WTC11 (cell line): ENCODE results near the gene FBXO22. TPM values are rescaled to one million over a fixed set of nuclear protein-coding genes. Genes with fewer than 3 reads are reported as not detected.

Experiments used
- ATAC-seq: fragments of 200-7000 bp; cut with Tn5 transposase; 2 replicates; pipeline ENCODE4 v1.10.0; 2021; ENCODE audit warnings: mild to moderate bottlenecking, moderate library complexity
- CTCF ChIA-PET: fragments of 300-600 bp; sonication (Branson Sonifier 250); formaldehyde crosslinking; loops from one replicate; lab custom pipeline; 2021; ENCODE audit warnings: antibody characterized with exemption; lab: Charles Lee
- POLR2A ChIA-PET: fragments of 350-600 bp; sonication (Branson Sonifier 250); formaldehyde crosslinking; loops from one replicate; lab custom pipeline; 2021; ENCODE audit warnings: antibody characterized with exemption; lab: Charles Lee
- DNase-seq: peaks from one replicate; pipeline ENCODE4 v3.0.0; 2021; ENCODE audit warnings: low spot score
- H3K27ac Mint-ChIP-seq: 2 replicates; pipeline ENCODE4 v1.8.0; 2021; ENCODE audit warnings: mixed read lengths
- H3K27me3 Mint-ChIP-seq: 2 replicates; pipeline ENCODE4 v1.8.0; 2021; ENCODE audit warnings: low read depth, mild to moderate bottlenecking, moderate library complexity, mixed read lengths
- H3K36me3 Mint-ChIP-seq: 2 replicates; pipeline ENCODE4 v1.8.0; 2021; ENCODE audit warnings: mixed read lengths
- H3K4me1 Mint-ChIP-seq: 2 replicates; pipeline ENCODE4 v1.8.0; 2022; ENCODE audit warnings: mixed read lengths
- H3K4me3 Mint-ChIP-seq: 2 replicates; pipeline ENCODE4 v1.8.0; 2021; ENCODE audit warnings: mild to moderate bottlenecking, moderate library complexity, mixed read lengths
- H3K9me3 Mint-ChIP-seq: 2 replicates; pipeline ENCODE4 v1.8.0; 2021; ENCODE audit warnings: mixed read lengths
- ARID4B ChIP-seq: sonication (generic); formaldehyde crosslinking; IDR thresholded peaks from 2 replicates; pipeline ENCODE4 v1.8.0; 2023; ENCODE audit warnings: missing genetic modification reagents, mild to moderate bottlenecking, borderline replicate concordance
- ATF1 ChIP-seq: sonication (generic); formaldehyde crosslinking; IDR thresholded peaks from 2 replicates; pipeline ENCODE4 v1.8.1; 2023; ENCODE audit warnings: mild to moderate bottlenecking, moderate library complexity, missing genetic modification reagents
- CREB1 ChIP-seq: sonication (generic); formaldehyde crosslinking; IDR thresholded peaks from 2 replicates; pipeline ENCODE4 v1.8.0; 2023; ENCODE audit warnings: mild to moderate bottlenecking, missing genetic modification reagents
- CREM ChIP-seq: sonication (generic); formaldehyde crosslinking; IDR thresholded peaks from 2 replicates; pipeline ENCODE4 v1.8.1; 2022; ENCODE audit warnings: mild to moderate bottlenecking, missing genetic modification reagents, moderate library complexity
- EMX1 ChIP-seq: fragments of 250-450 bp; sonication (Bioruptor Pico); IDR thresholded peaks from 2 replicates; pipeline ENCODE4 v1.8.0; 2021; ENCODE audit warnings: mild to moderate bottlenecking
- ERG ChIP-seq: fragments of 250-450 bp; sonication (Bioruptor Pico); IDR thresholded peaks from 2 replicates; pipeline ENCODE4 v1.8.0; 2021; ENCODE audit warnings: mild to moderate bottlenecking
- ESRRA ChIP-seq: sonication (generic); formaldehyde crosslinking; IDR thresholded peaks from 2 replicates; pipeline ENCODE4 v1.8.1; 2022; ENCODE audit warnings: mild to moderate bottlenecking, missing genetic modification reagents, borderline replicate concordance
- KAT7 ChIP-seq: sonication (generic); formaldehyde crosslinking; IDR thresholded peaks from 2 replicates; pipeline ENCODE4 v1.8.1; 2023; ENCODE audit warnings: missing genetic modification reagents, mild to moderate bottlenecking, borderline replicate concordance
- OVOL2 ChIP-seq: fragments of 250-450 bp; sonication (Bioruptor Pico); IDR thresholded peaks from 2 replicates; pipeline ENCODE4 v1.9.0; 2021; ENCODE audit warnings: mild to moderate bottlenecking, borderline replicate concordance
- RELA ChIP-seq: sonication (generic); formaldehyde crosslinking; IDR thresholded peaks from 2 replicates; pipeline ENCODE4 v1.8.1; 2022; ENCODE audit warnings: missing genetic modification reagents, mild to moderate bottlenecking, borderline replicate concordance
- SMAD4 ChIP-seq: sonication (generic); formaldehyde crosslinking; IDR thresholded peaks from 2 replicates; pipeline ENCODE4 v1.8.0; 2022; ENCODE audit warnings: mild to moderate bottlenecking, missing genetic modification reagents
- TP53 ChIP-seq: sonication (generic); formaldehyde crosslinking; IDR thresholded peaks from 2 replicates; pipeline ENCODE4 v1.8.1; 2023; ENCODE audit warnings: mild to moderate bottlenecking, missing genetic modification reagents
- ZBTB21 ChIP-seq: sonication (generic); formaldehyde crosslinking; IDR thresholded peaks from 2 replicates; pipeline ENCODE4 v1.8.1; 2023; ENCODE audit warnings: mild to moderate bottlenecking, missing genetic modification reagents, borderline replicate concordance
- ZNF121 ChIP-seq: sonication (generic); formaldehyde crosslinking; IDR thresholded peaks from 2 replicates; pipeline ENCODE4 v1.8.0; 2023; ENCODE audit warnings: missing genetic modification reagents
- ZNF232 ChIP-seq: sonication (generic); formaldehyde crosslinking; IDR thresholded peaks from 2 replicates; pipeline ENCODE4 v1.8.0; 2022; ENCODE audit warnings: mild to moderate bottlenecking, missing genetic modification reagents
- ZNF416 ChIP-seq: fragments of 250-450 bp; sonication (Bioruptor Pico); IDR thresholded peaks from 2 replicates; pipeline ENCODE4 v1.9.0; 2021; ENCODE audit warnings: mild to moderate bottlenecking, inconsistent platforms
- ZNF512 ChIP-seq: sonication (generic); formaldehyde crosslinking; IDR thresholded peaks from 2 replicates; pipeline ENCODE4 v1.8.1; 2022; ENCODE audit warnings: missing genetic modification reagents, borderline replicate concordance
- total RNA-seq: library from RNA; stranded (reverse); gene quantifications from 3 replicates; pipeline ENCODE4 v1.2.3, GENCODE V29; 2021
- TF ChIP-seq, protein P1 (sequence below): sonication (generic); formaldehyde crosslinking; IDR thresholded peaks from 2 replicates; pipeline ENCODE4 v1.8.1; 2023; ENCODE audit warnings: mild to moderate bottlenecking, moderate library complexity, missing genetic modification reagents
- TF ChIP-seq, protein P2 (sequence below): sonication (generic); formaldehyde crosslinking; IDR thresholded peaks from 2 replicates; pipeline ENCODE4 v1.8.0; 2022; ENCODE audit warnings: mild to moderate bottlenecking, missing genetic modification reagents

FBXO22 gene
- total RNA-seq, 1 experiment from 2014 or later: 95.7 TPM

GRCh38 chr15:75903331-75904239, at the start of gene FBXO22 (continued):
- no peak for TF ChIP-seq ZNF512 (CRISPR knock-in tag)
- TF ChIP-seq, protein P1, sequence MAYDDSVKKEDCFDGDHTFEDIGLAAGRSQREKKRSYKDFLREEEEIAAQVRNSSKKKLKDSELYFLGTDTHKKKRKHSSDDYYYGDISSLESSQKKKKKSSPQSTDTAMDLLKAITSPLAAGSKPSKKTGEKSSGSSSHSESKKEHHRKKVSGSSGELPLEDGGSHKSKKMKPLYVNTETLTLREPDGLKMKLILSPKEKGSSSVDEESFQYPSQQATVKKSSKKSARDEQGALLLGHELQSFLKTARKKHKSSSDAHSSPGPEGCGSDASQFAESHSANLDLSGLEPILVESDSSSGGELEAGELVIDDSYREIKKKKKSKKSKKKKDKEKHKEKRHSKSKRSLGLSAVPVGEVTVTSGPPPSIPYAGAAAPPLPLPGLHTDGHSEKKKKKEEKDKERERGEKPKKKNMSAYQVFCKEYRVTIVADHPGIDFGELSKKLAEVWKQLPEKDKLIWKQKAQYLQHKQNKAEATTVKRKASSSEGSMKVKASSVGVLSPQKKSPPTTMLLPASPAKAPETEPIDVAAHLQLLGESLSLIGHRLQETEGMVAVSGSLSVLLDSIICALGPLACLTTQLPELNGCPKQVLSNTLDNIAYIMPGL (CRISPR knock-in tag): peak; percentile 79; the same call in 1 of the 2 replicates
- TF ChIP-seq CREB1: no peak
- peak; percentile 87 for TF ChIP-seq KAT7 (CRISPR knock-in tag)
- peak; percentile 88; the same call in 1 of the 2 replicates for TF ChIP-seq EMX1 (CRISPR knock-in tag)
- peak; percentile 58; the same call in 1 of the 2 replicates for TF ChIP-seq RELA (CRISPR knock-in tag)
- TF ChIP-seq, protein P2, sequence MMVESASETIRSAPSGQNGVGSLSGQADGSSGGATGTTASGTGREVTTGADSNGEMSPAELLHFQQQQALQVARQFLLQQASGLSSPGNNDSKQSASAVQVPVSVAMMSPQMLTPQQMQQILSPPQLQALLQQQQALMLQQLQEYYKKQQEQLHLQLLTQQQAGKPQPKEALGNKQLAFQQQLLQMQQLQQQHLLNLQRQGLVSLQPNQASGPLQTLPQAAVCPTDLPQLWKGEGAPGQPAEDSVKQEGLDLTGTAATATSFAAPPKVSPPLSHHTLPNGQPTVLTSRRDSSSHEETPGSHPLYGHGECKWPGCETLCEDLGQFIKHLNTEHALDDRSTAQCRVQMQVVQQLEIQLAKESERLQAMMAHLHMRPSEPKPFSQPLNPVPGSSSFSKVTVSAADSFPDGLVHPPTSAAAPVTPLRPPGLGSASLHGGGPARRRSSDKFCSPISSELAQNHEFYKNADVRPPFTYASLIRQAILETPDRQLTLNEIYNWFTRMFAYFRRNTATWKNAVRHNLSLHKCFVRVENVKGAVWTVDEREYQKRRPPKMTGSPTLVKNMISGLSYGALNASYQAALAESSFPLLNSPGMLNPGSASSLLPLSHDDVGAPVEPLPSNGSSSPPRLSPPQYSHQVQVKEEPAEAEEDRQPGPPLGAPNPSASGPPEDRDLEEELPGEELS (CRISPR knock-in tag): peak; percentile 91
- peak; percentile 81 for TF ChIP-seq ZNF121 (CRISPR knock-in tag)
- TF ChIP-seq ATF1 (CRISPR knock-in tag): 0 out of 2 replicates have a peak, but pooled peaks have one; percentile 86
- peak; percentile 77; the same call in 1 of the 2 replicates for TF ChIP-seq TP53 (CRISPR knock-in tag)
- TF ChIP-seq ZBTB21 (CRISPR knock-in tag): 0 out of 2 replicates have a peak, but pooled peaks have one; percentile 43

DNA sequence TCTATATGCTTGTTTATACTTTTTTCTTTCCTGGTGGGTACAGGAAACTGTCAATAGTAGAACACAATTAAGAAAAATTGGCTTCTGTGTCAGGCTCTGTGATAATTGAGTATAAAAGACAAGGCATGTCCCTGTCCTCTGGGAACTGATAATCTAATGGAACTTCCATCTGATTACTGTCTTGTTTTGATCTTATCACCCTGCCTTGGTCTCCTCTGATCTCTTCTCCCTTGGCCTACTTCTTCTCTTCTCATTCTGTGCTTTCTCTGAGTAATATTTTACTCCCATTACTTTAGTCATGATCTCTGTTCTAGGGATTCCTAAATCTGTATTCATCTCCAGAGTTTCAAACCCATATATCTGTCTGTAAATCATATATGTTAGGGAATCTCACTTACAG, 45.8 kb upstream of the FBXO22 start:
- TF ChIP-seq OVOL2 (CRISPR knock-in tag) (no peak), ZNF232 (CRISPR knock-in tag) (no peak), RELA (CRISPR knock-in tag) (no peak)
- no peaks in the 10 kb centered on the region for H3K9me3 Mint-ChIP-seq
- ATAC-seq (no peak), DNase-seq (no peak)
- POLR2A ChIA-PET: no interaction called here
- peaks cover 15% of the 10 kb centered on the region for H3K4me1 Mint-ChIP-seq
- H3K36me3 Mint-ChIP-seq: peaks cover 26% of the 10 kb centered on the region
- H3K4me3 Mint-ChIP-seq: no peak overlapping the region
- CTCF ChIA-PET: no interaction called here
- H3K27ac Mint-ChIP-seq: no peak overlapping the region
- H3K27me3 Mint-ChIP-seq: no peaks in the 10 kb centered on the region

- no peak overlapping the region for H3K4me3 Mint-ChIP-seq
- ChIA-PET CTCF (no interaction called here), POLR2A (interaction anchor here (0.6 kb wide), 1 partner anchor 76 kb away, joined by 9 read pairs; no protein-coding TSS in a partner anchor)
- TF ChIP-seq CREM (no peak), ZNF416 (no peak), ESRRA (CRISPR knock-in tag) (no peak), ERG (CRISPR knock-in tag) (no peak), ARID4B (CRISPR knock-in tag) (no peak), SMAD4 (CRISPR knock-in tag) (no peak)
Measured at GRCh38 chr15:75861750-75862402, 41.8 kb upstream of the FBXO22 start.

More at GRCh38 chr15:75861750-75862402, 41.8 kb upstream of the FBXO22 start:
- H3K27me3 Mint-ChIP-seq: no peaks in the 10 kb centered on the region
- no peak for ATAC-seq
- H3K27ac Mint-ChIP-seq: no peak overlapping the region
- no peaks in the 10 kb centered on the region for H3K9me3 Mint-ChIP-seq
- H3K36me3 Mint-ChIP-seq: peaks cover 18% of the 10 kb centered on the region
- peaks cover 40% of the 10 kb centered on the region for H3K4me1 Mint-ChIP-seq
- no peak for DNase-seq
